ENCODE results near the gene HOXC11.
A peak's percentile ranks its signal among the peaks of the same experiment; 100 is the strongest.

DNA sequence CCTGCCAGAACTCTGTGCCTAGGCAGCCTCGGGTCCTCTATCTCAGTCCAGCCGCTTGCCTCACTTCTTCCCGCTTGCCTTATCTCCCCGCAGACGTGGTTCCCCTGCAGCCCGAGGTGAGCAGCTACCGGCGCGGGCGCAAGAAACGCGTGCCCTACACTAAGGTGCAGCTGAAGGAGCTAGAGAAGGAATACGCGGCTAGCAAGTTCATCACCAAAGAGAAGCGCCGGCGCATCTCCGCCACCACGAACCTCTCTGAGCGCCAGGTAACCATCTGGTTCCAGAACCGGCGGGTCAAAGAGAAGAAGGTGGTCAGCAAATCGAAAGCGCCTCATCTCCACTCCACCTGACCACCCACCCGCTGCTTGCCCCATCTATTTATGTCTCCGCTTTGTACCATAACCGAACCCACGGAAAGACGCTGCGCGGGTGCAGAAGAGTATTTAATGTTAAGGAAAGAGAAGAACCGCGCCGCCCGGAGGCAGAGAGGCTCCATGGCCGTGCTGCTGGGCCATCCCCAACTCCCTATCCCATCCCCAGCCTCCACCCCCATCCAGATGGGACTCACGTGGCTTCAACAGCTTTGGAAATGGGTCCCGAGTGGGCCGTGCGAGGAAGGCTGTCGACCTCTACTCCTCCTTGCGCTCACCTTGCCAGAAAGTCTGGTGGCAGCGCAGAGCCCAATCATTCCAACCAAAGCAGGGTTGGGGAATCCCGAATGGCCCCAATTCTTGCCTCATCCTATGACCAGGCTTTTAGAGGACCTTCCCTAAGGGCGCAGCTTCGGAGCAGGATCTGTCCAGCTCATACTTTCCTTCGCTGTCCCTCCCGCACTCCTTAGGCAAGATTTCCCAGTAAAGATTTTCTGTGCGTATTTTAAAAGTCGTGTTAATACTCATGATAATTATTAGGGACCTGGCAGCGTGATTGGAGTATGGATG lies 27.7 kb upstream of the HOXC11 start:
- peak; percentile 5 for TF ChIP-seq CTCF (IDR thresholded peaks at IDR 0.05)
- peak; percentile 89 for TF ChIP-seq EZH2 (IDR thresholded peaks at IDR 0.05)

Data from neural progenitor cell (in vitro differentiated cells).